COR-L47 (cell line): ENCODE data around the gene NUP62CL.

Source experiments
- DNase-seq: peaks from one replicate; lab custom pipeline; 2025; lab: John Stamatoyannopoulos, UW

Gene NUP62CL

DNA sequence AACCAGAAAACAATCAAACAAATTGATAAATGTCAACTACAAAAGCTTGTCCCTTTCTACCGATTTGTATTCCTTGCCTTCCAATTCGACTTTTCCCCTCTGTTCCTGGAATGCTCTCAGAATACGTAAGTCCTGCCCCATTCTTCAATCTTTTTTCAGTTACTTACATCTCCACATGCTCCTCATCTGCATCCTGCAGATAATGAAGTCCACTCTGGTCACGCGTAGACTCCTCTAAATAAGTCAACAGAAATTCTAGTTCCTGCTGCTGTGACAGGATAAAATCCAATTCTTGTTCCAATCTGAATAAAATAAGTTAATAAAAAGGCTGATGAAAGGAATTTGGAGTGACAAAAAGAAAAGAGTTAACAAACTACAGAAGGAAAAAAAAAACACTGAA lies 53.2 kb downstream of the NUP62CL start:
- DNase-seq: no peak

- no peak for DNase-seq
Measured at GRCh38 chrX:107146670-107147069, 59.6 kb downstream of the NUP62CL start.

GRCh38 chrX:107135965-107136307 lies 70.3 kb downstream of the NUP62CL start:
- no peak for DNase-seq

- DNase-seq: no peak
Measured at GRCh38 chrX:107135049-107135964, 70.9 kb downstream of the NUP62CL start.

DNA sequence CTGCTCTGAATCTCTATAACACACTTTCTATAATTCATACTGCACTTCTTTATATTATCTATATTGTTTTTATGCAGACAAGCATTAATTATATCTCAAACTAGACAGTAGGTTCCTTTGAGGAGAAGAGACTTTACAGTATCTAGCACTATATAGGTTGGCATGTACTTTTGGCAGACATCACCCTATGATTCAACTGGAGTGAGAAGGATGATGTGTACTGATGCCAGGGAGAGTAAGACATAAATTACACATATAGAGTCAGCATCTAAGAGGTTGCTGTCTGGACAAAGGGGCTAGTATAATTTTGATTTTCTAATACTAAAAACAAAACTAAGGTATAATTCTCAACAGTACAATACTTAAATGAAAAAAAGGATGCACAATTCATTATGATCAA lies 82.5 kb downstream of the NUP62CL start:
- DNase-seq: no peak

- no peak for DNase-seq
Measured at GRCh38 chrX:107119283-107119682, 87.0 kb downstream of the NUP62CL start.

- peak; percentile 63 for DNase-seq
Measured at GRCh38 chrX:107118322-107119147, 87.7 kb downstream of the NUP62CL start, which contains the start of gene RBM41. TSS of gene RBM41 (minus strand) at chrX:107118822. CDS start at chrX:107118773, 49 bp downstream.

- no peak for DNase-seq
Measured at GRCh38 chrX:107117993-107118321, 88.3 kb downstream of the NUP62CL start.

- DNase-seq: no peak
Measured at GRCh38 chrX:107107459-107107858, 98.8 kb downstream of the NUP62CL start.

- DNase-seq: no peak
Measured at GRCh38 chrX:107102980-107103379, 103.3 kb downstream of the NUP62CL start.

GRCh38 chrX:107076158-107076557 lies 130.1 kb downstream of the NUP62CL start:
- no peak for DNase-seq
